ENCODE measurements around the gene EXOC3. TPM values are rescaled to one million over a fixed set of nuclear protein-coding genes. Genes with fewer than 3 reads are reported as not detected.

Gene EXOC3
- total RNA-seq, 2 experiments from 2014 or later: 31.0 to 58.2 TPM

DNA sequence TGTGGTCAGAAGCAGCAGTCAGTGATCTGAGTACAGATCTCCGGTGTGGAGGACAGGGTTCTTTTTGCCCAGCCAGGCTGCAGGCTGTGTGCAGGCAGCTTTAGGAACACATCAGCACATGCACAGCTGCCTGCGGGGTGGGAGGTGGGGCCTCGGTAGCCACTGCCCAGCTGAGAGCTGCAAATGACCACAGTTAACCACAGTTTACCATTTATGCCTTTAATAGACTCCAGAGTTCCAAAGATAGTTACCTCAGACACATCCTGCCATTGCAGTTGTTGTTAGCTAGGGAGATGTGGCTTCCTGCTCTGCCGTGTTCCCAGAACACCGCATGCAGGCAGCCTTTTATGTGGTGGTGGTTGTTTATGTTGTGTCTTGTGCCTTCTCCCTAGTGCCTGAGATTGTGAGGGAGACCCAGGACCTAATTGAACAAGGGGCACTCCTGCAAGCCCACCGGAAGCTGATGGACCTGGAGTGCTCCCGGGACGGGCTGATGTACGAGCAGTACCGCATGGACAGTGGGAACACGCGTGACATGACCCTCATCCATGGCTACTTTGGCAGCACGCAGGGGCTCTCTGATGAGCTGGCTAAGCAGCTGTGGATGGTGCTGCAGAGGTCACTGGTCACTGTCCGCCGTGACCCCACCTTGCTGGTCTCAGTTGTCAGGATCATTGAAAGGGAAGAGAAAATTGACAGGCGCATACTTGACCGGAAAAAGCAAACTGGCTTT is 10.2 kb downstream of the EXOC3 start:
- TF ChIP-seq EZH2phosphoT487 (IDR thresholded peaks at IDR 0.05; ENCODE audit: borderline replicate concordance, low read depth, low read length): no peak
- TF ChIP-seq, protein P1, sequence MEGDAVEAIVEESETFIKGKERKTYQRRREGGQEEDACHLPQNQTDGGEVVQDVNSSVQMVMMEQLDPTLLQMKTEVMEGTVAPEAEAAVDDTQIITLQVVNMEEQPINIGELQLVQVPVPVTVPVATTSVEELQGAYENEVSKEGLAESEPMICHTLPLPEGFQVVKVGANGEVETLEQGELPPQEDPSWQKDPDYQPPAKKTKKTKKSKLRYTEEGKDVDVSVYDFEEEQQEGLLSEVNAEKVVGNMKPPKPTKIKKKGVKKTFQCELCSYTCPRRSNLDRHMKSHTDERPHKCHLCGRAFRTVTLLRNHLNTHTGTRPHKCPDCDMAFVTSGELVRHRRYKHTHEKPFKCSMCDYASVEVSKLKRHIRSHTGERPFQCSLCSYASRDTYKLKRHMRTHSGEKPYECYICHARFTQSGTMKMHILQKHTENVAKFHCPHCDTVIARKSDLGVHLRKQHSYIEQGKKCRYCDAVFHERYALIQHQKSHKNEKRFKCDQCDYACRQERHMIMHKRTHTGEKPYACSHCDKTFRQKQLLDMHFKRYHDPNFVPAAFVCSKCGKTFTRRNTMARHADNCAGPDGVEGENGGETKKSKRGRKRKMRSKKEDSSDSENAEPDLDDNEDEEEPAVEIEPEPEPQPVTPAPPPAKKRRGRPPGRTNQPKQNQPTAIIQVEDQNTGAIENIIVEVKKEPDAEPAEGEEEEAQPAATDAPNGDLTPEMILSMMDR (conservative IDR thresholded peaks at IDR 0.05; ENCODE audit: low read length): no peak
- ChIA-PET CTCF (ENCODE audit: unreplicated experiment) (no interaction called here), POLR2A (no interaction called here)
- no peak overlapping the region for H2AFZ ChIP-seq (ENCODE audit: low read length)
- BruUV-seq (replicated peaks): no TSS peak
- H3K9me3 ChIP-seq (ENCODE audit: low read length): peaks cover 18% of the 10 kb centered on the region; the same call in 1 of the 2 replicates
- H3K4me2 ChIP-seq (ENCODE audit: low read length): no peak overlapping the region
- H4K20me1 ChIP-seq (ENCODE audit: insufficient read depth, low read length): no peaks in the 10 kb centered on the region
- DNase-seq (ENCODE audit: low spot score): no peak
- H3K4me1 ChIP-seq (ENCODE audit: insufficient read depth, low read length, poor library complexity, severe bottlenecking): no peaks in the 10 kb centered on the region
- H3K4me3 ChIP-seq (ENCODE audit: low read depth, low read length, poor library complexity, severe bottlenecking): no peak overlapping the region
- H3K27ac ChIP-seq (ENCODE audit: low read depth, low read length, poor library complexity, severe bottlenecking): no peak overlapping the region
- H3K79me2 ChIP-seq (ENCODE audit: insufficient read depth, low read depth, low read length): peaks cover 4% of the 10 kb centered on the region; the same call in 1 of the 2 replicates
- no peaks in the 10 kb centered on the region for H3K9me2 ChIP-seq (ENCODE audit: insufficient read depth, low read length)
- intact Hi-C loops (cut with micrococcal nuclease; ENCODE audit: unreplicated experiment): no loop called here
- H3K36me3 ChIP-seq (ENCODE audit: insufficient read depth, low read length): peaks cover 96% of the 10 kb centered on the region

- Histone ChIP-seq H3K36me3 (ENCODE audit: insufficient read depth, low read length) (peaks cover 96% of the 10 kb centered on the region), H3K4me1 (ENCODE audit: insufficient read depth, low read length, poor library complexity, severe bottlenecking) (no peaks in the 10 kb centered on the region), H3K9me3 (ENCODE audit: low read length) (peaks cover 18% of the 10 kb centered on the region; the same call in 1 of the 2 replicates), H3K9me2 (ENCODE audit: insufficient read depth, low read length) (no peaks in the 10 kb centered on the region), H3K4me2 (ENCODE audit: low read length) (no peak overlapping the region), H3K27ac (ENCODE audit: low read depth, low read length, poor library complexity, severe bottlenecking) (no peak overlapping the region), H3K4me3 (ENCODE audit: low read depth, low read length, poor library complexity, severe bottlenecking) (no peak overlapping the region), H4K20me1 (ENCODE audit: insufficient read depth, low read length) (no peaks in the 10 kb centered on the region), H2AFZ (ENCODE audit: low read length) (no peak overlapping the region), H3K79me2 (ENCODE audit: insufficient read depth, low read depth, low read length) (peaks cover 4% of the 10 kb centered on the region; the same call in 1 of the 2 replicates)
- ChIA-PET CTCF (ENCODE audit: unreplicated experiment) (no interaction called here), POLR2A (no interaction called here)
- no TSS peak for BruUV-seq (replicated peaks)
- TF ChIP-seq, protein P1 (conservative IDR thresholded peaks at IDR 0.05; ENCODE audit: low read length): no peak
- TF ChIP-seq EZH2phosphoT487 (IDR thresholded peaks at IDR 0.05; ENCODE audit: borderline replicate concordance, low read depth, low read length): no peak
- no peak for DNase-seq (ENCODE audit: low spot score)
- intact Hi-C loops (cut with micrococcal nuclease; ENCODE audit: unreplicated experiment): no loop called here
These were observed 10.9 kb downstream of the EXOC3 start for GRCh38 chr5:453725-454481.

DNA sequence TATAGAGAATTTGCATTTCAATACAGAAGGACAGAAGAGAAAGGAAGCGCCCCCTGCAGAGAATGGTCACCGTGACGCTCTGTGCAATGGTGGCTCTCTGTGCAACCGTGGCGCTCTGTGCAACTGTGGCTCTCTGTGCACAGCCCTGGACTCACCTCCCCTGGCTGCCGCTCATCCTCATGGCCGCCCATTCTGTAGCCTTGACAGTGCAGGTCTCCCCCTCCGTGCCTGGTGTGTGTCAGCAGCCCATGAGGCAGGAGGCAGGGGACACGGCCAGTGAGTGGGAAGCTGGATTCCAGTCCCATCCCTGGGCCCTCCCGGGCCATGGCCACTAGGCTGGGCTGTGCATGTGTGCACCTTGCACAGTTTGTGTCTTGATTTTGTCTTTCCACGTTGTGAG is 12.0 kb downstream of the EXOC3 start:
- BruUV-seq (replicated peaks): no TSS peak
- H4K20me1 ChIP-seq (ENCODE audit: insufficient read depth, low read length): no peaks in the 10 kb centered on the region

More for the DNA sequence above, 12.0 kb downstream of the EXOC3 start:
- CTCF ChIA-PET (ENCODE audit: unreplicated experiment): no interaction called here
- H3K79me2 ChIP-seq (ENCODE audit: insufficient read depth, low read depth, low read length): peaks cover 4% of the 10 kb centered on the region; the same call in 1 of the 2 replicates
- H3K4me3 ChIP-seq (ENCODE audit: low read depth, low read length, poor library complexity, severe bottlenecking): no peak overlapping the region
- no peak overlapping the region for H3K27ac ChIP-seq (ENCODE audit: low read depth, low read length, poor library complexity, severe bottlenecking)
- POLR2A ChIA-PET: no interaction called here
- DNase-seq (ENCODE audit: low spot score): no peak
- peaks cover 18% of the 10 kb centered on the region; the same call in 1 of the 2 replicates for H3K9me3 ChIP-seq (ENCODE audit: low read length)
- no peak overlapping the region for H2AFZ ChIP-seq (ENCODE audit: low read length)
- no peaks in the 10 kb centered on the region for H3K9me2 ChIP-seq (ENCODE audit: insufficient read depth, low read length)
- peaks cover 96% of the 10 kb centered on the region for H3K36me3 ChIP-seq (ENCODE audit: insufficient read depth, low read length)
- TF ChIP-seq EZH2phosphoT487 (IDR thresholded peaks at IDR 0.05; ENCODE audit: borderline replicate concordance, low read depth, low read length): no peak
- TF ChIP-seq, protein P1 (conservative IDR thresholded peaks at IDR 0.05; ENCODE audit: low read length): no peak
- intact Hi-C loops (cut with micrococcal nuclease; ENCODE audit: unreplicated experiment): no loop called here
- H3K4me1 ChIP-seq (ENCODE audit: insufficient read depth, low read length, poor library complexity, severe bottlenecking): no peaks in the 10 kb centered on the region
- H3K4me2 ChIP-seq (ENCODE audit: low read length): no peak overlapping the region

All from OCI-LY7 (cell line).